Adrenal gland (tissue), 12 donors: ENCODE measurements around the gene VAC14. TPM values are rescaled to one million over a fixed set of nuclear protein-coding genes. Genes with fewer than 3 reads are reported as not detected.
A peak's percentile ranks its signal among the peaks of the same experiment; 100 is the strongest.

Experiments
- DNase-seq, 7 donors: peaks; one replicate each; pipeline ENCODE4 v3.0.0-alpha.2; 2019 to 2020
- H3K27ac ChIP-seq, 5 donors: fragments of 200-600 bp; sonication (generic) in 4 of 5; 1 replicate in 3 of 5; 2 replicates in 2 of 5; pipeline versions ENCODE4 v1.5.1 to v1.8.0; 2016 to 2020; ENCODE audit warnings: mild to moderate bottlenecking in 1 of 5
- H3K27me3 ChIP-seq: fragments of 200-600 bp; 2 replicates; pipeline ENCODE4 v1.8.0; 2021
- H3K36me3 ChIP-seq, 2 donors: fragments of 200-600 bp; replicated peaks in 1 of 2; 1 replicate in 1 of 2; 2 replicates in 1 of 2; pipeline versions ENCODE4 v1.5.1 to v1.8.0; 2018 to 2022
- H3K4me1 ChIP-seq, 2 donors: fragments of 200-600 bp; replicated peaks in 1 of 2; 1 replicate in 1 of 2; 2 replicates in 1 of 2; pipeline versions ENCODE4 v1.5.1 to v1.8.0; 2018 to 2021
- H3K4me3 ChIP-seq, 4 donors: fragments of 200-600 bp; sonication (generic) in 3 of 4; one replicate each; pipeline ENCODE4 v1.5.1; 2016 to 2018
- H3K9me3 ChIP-seq, 3 donors: fragments of 200-600 bp; sonication (generic) in 1 of 3; replicated peaks in 1 of 3; 1 replicate in 2 of 3; 2 replicates in 1 of 3; pipeline versions ENCODE4 v1.5.1 to v1.8.0; 2016 to 2021
- CTCF ChIP-seq, 6 experiments: fragments of 450-650 bp in 4 of 6; fragments of 200-600 bp in 2 of 6; sonication (generic) in 1 of 6; IDR thresholded peaks; 1 replicate in 5 of 6; 2 replicates in 1 of 6; pipeline versions ENCODE4 v1.5.1 to v1.8.0; 2016 to 2021; ENCODE audit warnings: antibody characterized with exemption in 6 of 6, mild to moderate bottlenecking in 2 of 6, moderate library complexity in 1 of 6
- POLR2A ChIP-seq, 2 donors: fragments of 450-650 bp; IDR thresholded peaks; one replicate each; pipeline ENCODE4 v1.6.1; 2017; ENCODE audit warnings: antibody characterized with exemption in 2 of 2, mild to moderate bottlenecking in 2 of 2, moderate library complexity in 1 of 2
- WGBS, 4 donors: extraction: QIAGEN DNeasy Blood & Tissue Kit in 2 of 4; methylation state at CpG; one replicate each; pipeline versions ENCODE4 v1.1.5 to v1.1.7; 2013 to 2017; 5-methylcytosine and 5-hydroxymethylcytosine counted together
- intact Hi-C, 2 donors: fragments of 100-400 bp; cut with DNase I; formaldehyde crosslinking; loops; one replicate each; pipeline versions ENCODE4 v1.14.1 to v1.15.0; 2022 to 2023
- polyA plus RNA-seq, 3 donors: library from polyadenylated mRNA; stranded (reverse); fragments of 200-250 nt in 2 of 3; fragments of 350-450 nt in 1 of 3; fragmentation: Illumina TruSeq in 1 of 3; extraction: RNeasy Lipid Tissue Mini Kit (QIAGEN cat#74804) in 1 of 3; gene quantifications; one replicate each; pipeline ENCODE4 v1.2.3, GENCODE V29; 2013 to 2014
- total RNA-seq, 9 donors: library from RNA; depleted of rRNA in 4 of 9; stranded (reverse); fragments of >200 nt in 4 of 9; fragments of 120-200 nt in 1 of 9; fragmentation: NEBNext Ultra II Directional in 1 of 9; extraction: Animal tissue kit (Norgen Biotek cat#: 25700) in 1 of 9; gene quantifications; one replicate each; pipeline versions ENCODE4 v1.1.0 to v1.2.4, GENCODE V29; 2013 to 2023
- donor health status: healthy with polysubstance abuse.
- donor health status: Bipolar disorder and iron deficiency.
- donor health status: DM: yes; HTN: yes; CAD: no.
- donor health status: DM: no; HTN: no; CAD: no.
- donor health status: DM: no; HTN: no; CAD: no.
- donor health status: DM: yes; HTN: yes; CAD: no.

Gene VAC14
- total and polyA plus RNA-seq, 12 donors, result 24.6 to 74.8 (median 50.1) TPM

GRCh38 chr16:70757183-70757582, 43.8 kb downstream of the VAC14 start:
- H3K36me3 ChIP-seq, result peaks cover 0 to 30% of the 10 kb centered on the region in 2 donors
- no peak overlapping the region for H3K4me3 ChIP-seq
- no peaks in the 10 kb centered on the region for H3K9me3 ChIP-seq
- intact Hi-C loops, result loop anchor here in 1 of 2 donors (5.0 kb wide), 1 partner anchor 75 kb away; no protein-coding TSS in a partner anchor
- whole genome bisulfite sequencing, 4 donors, result 87 to 98% (median 94%) methylated on average over 9 of the region's 9 CpGs
- no peak overlapping the region for H3K27ac ChIP-seq
- H3K4me1 ChIP-seq, result peaks cover 3 to 5% of the 10 kb centered on the region in 2 donors
- no peak for DNase-seq
- TF ChIP-seq POLR2A (IDR thresholded peaks at IDR 0.05), result no peak
- no peak for TF ChIP-seq CTCF (IDR thresholded peaks at IDR 0.05)
- no peaks in the 10 kb centered on the region for H3K27me3 ChIP-seq

GRCh38 chr16:70756071-70756470, 44.9 kb downstream of the VAC14 start:
- Histone ChIP-seq H3K27me3 (no peaks in the 10 kb centered on the region), H3K36me3 (peaks cover 0 to 22% of the 10 kb centered on the region in 2 donors), H3K9me3 (no peaks in the 10 kb centered on the region), H3K4me1 (peaks cover 14 to 16% of the 10 kb centered on the region in 2 donors), H3K4me3 (no peak overlapping the region), H3K27ac (no peak overlapping the region)
- no peak for TF ChIP-seq POLR2A (IDR thresholded peaks at IDR 0.05)
- TF ChIP-seq CTCF (IDR thresholded peaks at IDR 0.05), result no peak
- DNase-seq, result no peak
- intact Hi-C loops, result loop anchor here in 1 of 2 donors (5.0 kb wide), 1 partner anchor 74 kb away; no protein-coding TSS in a partner anchor
- WGBS, 4 donors, result 91 to 96% (median 93%) methylated on average over 6 to 8 of the region's 8 CpGs

- H3K4me1 ChIP-seq, result peaks cover 19 to 25% of the 10 kb centered on the region in 2 donors
- H3K27me3 ChIP-seq, result no peaks in the 10 kb centered on the region
- no peaks in the 10 kb centered on the region for H3K9me3 ChIP-seq
- H3K36me3 ChIP-seq, result peaks cover 0 to 22% of the 10 kb centered on the region in 2 donors
- DNase-seq, result no peak
- peak overlapping the region in 1 of 5 donors; percentile 5 for H3K27ac ChIP-seq
- 74 to 89% (median 87%) methylated on average over 6 to 12 of the region's 12 CpGs for WGBS, 4 donors
- H3K4me3 ChIP-seq, result no peak overlapping the region
- intact Hi-C loops, result loop anchor here in 1 of 2 donors (5.0 kb wide), 1 partner anchor 73 kb away; no protein-coding TSS in a partner anchor
- TF ChIP-seq CTCF (IDR thresholded peaks at IDR 0.05) (no peak), POLR2A (IDR thresholded peaks at IDR 0.05) (no peak)
Observed at GRCh38 chr16:70754851-70755600, 45.9 kb downstream of the VAC14 start.

GRCh38 chr16:70754371-70754770, 46.6 kb downstream of the VAC14 start:
- no peak for DNase-seq
- no peaks in the 10 kb centered on the region for H3K9me3 ChIP-seq
- intact Hi-C loops, result no loop called here
- peaks cover 26 to 31% of the 10 kb centered on the region in 2 donors for H3K4me1 ChIP-seq
- peak overlapping the region in 1 of 5 donors; percentile 94 for H3K27ac ChIP-seq
- no peak for TF ChIP-seq POLR2A (IDR thresholded peaks at IDR 0.05)
- TF ChIP-seq CTCF (IDR thresholded peaks at IDR 0.05), result no peak
- peaks cover 0 to 21% of the 10 kb centered on the region in 2 donors for H3K36me3 ChIP-seq
- H3K4me3 ChIP-seq, result no peak overlapping the region
- 72 to 100% (median 89%) methylated on average over 6 to 11 of the region's 11 CpGs for WGBS, 4 donors
- no peaks in the 10 kb centered on the region for H3K27me3 ChIP-seq
